PC-3 (cell line): Measurements from ENCODE around the gene RAPGEF4.

ENCODE experiments used
- EZH2 ChIP-seq: fragments of 300-600 bp; sonication (generic); IDR thresholded peaks from one replicate; pipeline ENCODE4 v1.6.1; 2017; ENCODE audit warnings: antibody characterized with exemption, mild to moderate bottlenecking, low read length; ENCODE audit not compliant: unreplicated experiment
- TF ChIP-seq, protein P1 (sequence below): fragments of 300-600 bp; sonication (generic); conservative IDR thresholded peaks from 2 replicates; pipeline ENCODE4 v1.5.1; 2017; ENCODE audit warnings: antibody characterized with exemption, low read depth, mild to moderate bottlenecking, low read length

DNA sequence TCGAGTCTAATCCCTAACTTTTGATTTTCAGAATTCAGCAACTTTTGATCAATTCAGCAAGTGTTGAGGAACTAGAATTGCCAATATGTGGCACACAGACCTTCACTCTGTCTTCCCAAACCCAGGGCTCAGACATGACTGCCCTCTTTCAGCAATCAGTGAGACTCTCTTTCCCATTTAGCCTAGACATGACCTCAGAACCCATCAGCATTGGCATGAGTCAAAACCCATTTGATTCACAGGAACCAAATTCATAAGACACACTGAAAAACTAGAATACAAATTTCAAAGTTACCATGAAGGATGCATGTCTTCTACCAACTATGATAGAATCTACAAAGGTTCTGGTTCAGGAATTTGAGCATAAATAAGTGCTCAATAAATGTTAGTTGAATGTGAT is 226.4 kb downstream of the RAPGEF4 start:
- no peak for TF ChIP-seq EZH2
- TF ChIP-seq, protein P1, sequence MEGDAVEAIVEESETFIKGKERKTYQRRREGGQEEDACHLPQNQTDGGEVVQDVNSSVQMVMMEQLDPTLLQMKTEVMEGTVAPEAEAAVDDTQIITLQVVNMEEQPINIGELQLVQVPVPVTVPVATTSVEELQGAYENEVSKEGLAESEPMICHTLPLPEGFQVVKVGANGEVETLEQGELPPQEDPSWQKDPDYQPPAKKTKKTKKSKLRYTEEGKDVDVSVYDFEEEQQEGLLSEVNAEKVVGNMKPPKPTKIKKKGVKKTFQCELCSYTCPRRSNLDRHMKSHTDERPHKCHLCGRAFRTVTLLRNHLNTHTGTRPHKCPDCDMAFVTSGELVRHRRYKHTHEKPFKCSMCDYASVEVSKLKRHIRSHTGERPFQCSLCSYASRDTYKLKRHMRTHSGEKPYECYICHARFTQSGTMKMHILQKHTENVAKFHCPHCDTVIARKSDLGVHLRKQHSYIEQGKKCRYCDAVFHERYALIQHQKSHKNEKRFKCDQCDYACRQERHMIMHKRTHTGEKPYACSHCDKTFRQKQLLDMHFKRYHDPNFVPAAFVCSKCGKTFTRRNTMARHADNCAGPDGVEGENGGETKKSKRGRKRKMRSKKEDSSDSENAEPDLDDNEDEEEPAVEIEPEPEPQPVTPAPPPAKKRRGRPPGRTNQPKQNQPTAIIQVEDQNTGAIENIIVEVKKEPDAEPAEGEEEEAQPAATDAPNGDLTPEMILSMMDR, result no peak
